HG03469 (cell line): ENCODE results near the gene LTBP4.
"Not testable (repeated sequence)": the region's sequence is repeated elsewhere in the genome, so short reads cannot be mapped to it uniquely, and the experiment has no call there.

Experiments used
- ATAC-seq: cut with Tn5 transposase; IDR thresholded peaks from one replicate; pipeline ENCODE4 v1.9.1; 2021; ENCODE audit warnings: mild to moderate bottlenecking, moderate library complexity, moderate number of reproducible peaks; ENCODE audit not compliant: unreplicated experiment

Gene LTBP4

GRCh38 chr19:40627486-40628279, 26.5 kb downstream of the LTBP4 start:
- no peak for ATAC-seq

- no peak for ATAC-seq
Observed at GRCh38 chr19:40629346-40629745, 28.2 kb downstream of the LTBP4 start.

- ATAC-seq: no peak
Observed at GRCh38 chr19:40630571-40631160, 29.5 kb downstream of the LTBP4 start.

GRCh38 chr19:40632311-40633036, 31.3 kb downstream of the LTBP4 start:
- ATAC-seq: no peak

- ATAC-seq: no peak
Observed at GRCh38 chr19:40633207-40633606, 32.0 kb downstream of the LTBP4 start.

GRCh38 chr19:40638327-40638726, 37.2 kb downstream of the LTBP4 start:
- ATAC-seq: no peak

- ATAC-seq: no peak
Observed at GRCh38 chr19:40639638-40639982, 38.4 kb downstream of the LTBP4 start.

GRCh38 chr19:40640744-40641143, 39.6 kb downstream of the LTBP4 start:
- ATAC-seq: no peak

- ATAC-seq: no peak
Observed at GRCh38 chr19:40641281-40641680, 40.1 kb downstream of the LTBP4 start.

GRCh38 chr19:40642051-40642706, 41.0 kb downstream of the LTBP4 start:
- no peak for ATAC-seq

GRCh38 chr19:40642757-40643305, 41.7 kb downstream of the LTBP4 start:
- ATAC-seq: no peak

- ATAC-seq: no peak
Observed at GRCh38 chr19:40646743-40647254, 45.6 kb downstream of the LTBP4 start.

GRCh38 chr19:40649903-40650675, 48.9 kb downstream of the LTBP4 start:
- ATAC-seq: not testable (repeated sequence)

- no peak for ATAC-seq
Observed at GRCh38 chr19:40650749-40651305, 49.7 kb downstream of the LTBP4 start.

- not testable (repeated sequence) for ATAC-seq
Observed at GRCh38 chr19:40652303-40652702, 51.1 kb downstream of the LTBP4 start.

GRCh38 chr19:40655684-40656083, 54.5 kb downstream of the LTBP4 start:
- ATAC-seq: not testable (repeated sequence)

GRCh38 chr19:40658031-40658430, 56.9 kb downstream of the LTBP4 start:
- no peak for ATAC-seq

- no peak for ATAC-seq
Observed at GRCh38 chr19:40659116-40659515, 57.9 kb downstream of the LTBP4 start.

- no peak for ATAC-seq
Observed at GRCh38 chr19:40659566-40659965, 58.4 kb downstream of the LTBP4 start.

- no peak for ATAC-seq
Observed at GRCh38 chr19:40661616-40662015, 60.4 kb downstream of the LTBP4 start.
